CD4-positive, CD25-positive, alpha-beta regulatory T cell (primary cell): Measurements from ENCODE around the gene DCAF17. TPM values are rescaled to one million over a fixed set of nuclear protein-coding genes. Genes with fewer than 3 reads are reported as not detected.

Source experiments
- ATAC-seq, 2 donors: fragments of 150-1000 bp; cut with Tn5 transposase; one replicate each; pipeline ENCODE4 v1.10.0; 2021; ENCODE audit warnings: low read depth in 2 of 2, moderate number of reproducible peaks in 2 of 2, moderate library complexity in 1 of 2
- DNase-seq, 3 donors: peaks; one replicate each; pipeline versions ENCODE4 v3.0.0 to v3.0.0-alpha.2; 2012 to 2022; ENCODE audit warnings: mixed read lengths in 1 of 3
- H3K27ac ChIP-seq: one replicate; pipeline ENCODE4 v1.7.0; 2013; ENCODE audit warnings: mild to moderate bottlenecking, low read length; ENCODE audit not compliant: insufficient read depth, poor library complexity, severe bottlenecking
- H3K27me3 ChIP-seq: one replicate; pipeline ENCODE4 v1.7.0; 2013; ENCODE audit warnings: low read length; ENCODE audit not compliant: control insufficient read depth, insufficient read depth
- H3K36me3 ChIP-seq: one replicate; pipeline ENCODE4 v1.7.0; 2013; ENCODE audit warnings: mild to moderate bottlenecking, low read length, moderate library complexity; ENCODE audit not compliant: control insufficient read depth, insufficient read depth
- H3K4me1 ChIP-seq: 2 replicates; pipeline ENCODE4 v1.7.0; 2013; ENCODE audit warnings: mild to moderate bottlenecking, low read length; ENCODE audit not compliant: insufficient read depth, control insufficient read depth, poor library complexity, severe bottlenecking
- H3K4me3 ChIP-seq: one replicate; pipeline ENCODE4 v1.7.0; 2013; ENCODE audit warnings: low read depth, mild to moderate bottlenecking, low read length, moderate library complexity
- H3K9me3 ChIP-seq, 2 experiments: 1 replicate in 1 of 2; 2 replicates in 1 of 2; pipeline ENCODE4 v1.7.0; 2013; ENCODE audit warnings: low read length in 2 of 2, mild to moderate bottlenecking in 1 of 2, moderate library complexity in 1 of 2; ENCODE audit not compliant: control insufficient read depth in 2 of 2
- H3K27ac Mint-ChIP-seq, 3 donors: one replicate each; pipeline ENCODE4 v1.8.0; 2020 to 2022; ENCODE audit warnings: mild to moderate bottlenecking in 3 of 3, mixed read lengths in 3 of 3, moderate library complexity in 2 of 3
- H3K27me3 Mint-ChIP-seq: one replicate; pipeline ENCODE4 v1.8.0; 2022; ENCODE audit warnings: mild to moderate bottlenecking, mixed read lengths
- H3K36me3 Mint-ChIP-seq: one replicate; pipeline ENCODE4 v1.8.0; 2020; ENCODE audit warnings: mixed read lengths
- H3K4me1 Mint-ChIP-seq, 4 donors: one replicate each; pipeline ENCODE4 v1.8.0; 2020 to 2022; ENCODE audit warnings: mixed read lengths in 4 of 4, mild to moderate bottlenecking in 1 of 4
- H3K4me3 Mint-ChIP-seq, 4 donors: one replicate each; pipeline ENCODE4 v1.8.0; 2020 to 2022; ENCODE audit warnings: mild to moderate bottlenecking in 4 of 4, mixed read lengths in 4 of 4, moderate library complexity in 3 of 4
- H3K9me3 Mint-ChIP-seq, 7 donors: one replicate each; pipeline ENCODE4 v1.8.0; 2020 to 2022; ENCODE audit warnings: mixed read lengths in 7 of 7, mild to moderate bottlenecking in 3 of 7, moderate library complexity in 2 of 7
- polyA plus RNA-seq, 4 donors: library from polyadenylated mRNA; unstranded; fragments of 300-500 nt; fragmentation: Illumina TruSeq; gene quantifications; one replicate each; pipeline ENCODE4 v1.2.3, GENCODE V29; 2021
- total RNA-seq: library from RNA; stranded (reverse); gene quantifications from one replicate; pipeline ENCODE4 v1.2.3, GENCODE V29; 2022

Gene DCAF17
- total and polyA plus RNA-seq, 5 donors from 2014 or later, result 10.3 to 18.4 (median 12.7) TPM

GRCh38 chr2:171433763-171434012 is 338 bp upstream of the DCAF17 start, which contains the start of gene METTL8:
Gene METTL8, minus strand, starts transcription at chr2:171433990. Its CDS starts 41,805 bp downstream, at chr2:171392185.
- peaks cover 33 to 48% (median 35%) of the 10 kb centered on the region in 4 donors for H3K4me1 Mint-ChIP-seq
- ATAC-seq, result no peak
- H3K36me3 Mint-ChIP-seq, result peaks cover 25% of the 10 kb centered on the region
- H3K27me3 Mint-ChIP-seq, result no peaks in the 10 kb centered on the region
- Histone ChIP-seq H3K4me1 (peaks cover 25% of the 10 kb centered on the region), H3K4me3 (peak within 1 kb of the TSS; percentile 91), H3K36me3 (peaks cover 15% of the 10 kb centered on the region), H3K27me3 (no peaks in the 10 kb centered on the region), H3K27ac (peak within 1 kb of the TSS; percentile 96), H3K9me3 (no peaks in the 10 kb centered on the region)
- no peak for DNase-seq
- peak within 1 kb of the TSS; percentile 91 to 98 (median 95) for H3K27ac Mint-ChIP-seq
- no peaks in the 10 kb centered on the region for H3K9me3 Mint-ChIP-seq
- H3K4me3 Mint-ChIP-seq, result peak within 1 kb of the TSS; percentile 89 to 98 (median 90)

DNA sequence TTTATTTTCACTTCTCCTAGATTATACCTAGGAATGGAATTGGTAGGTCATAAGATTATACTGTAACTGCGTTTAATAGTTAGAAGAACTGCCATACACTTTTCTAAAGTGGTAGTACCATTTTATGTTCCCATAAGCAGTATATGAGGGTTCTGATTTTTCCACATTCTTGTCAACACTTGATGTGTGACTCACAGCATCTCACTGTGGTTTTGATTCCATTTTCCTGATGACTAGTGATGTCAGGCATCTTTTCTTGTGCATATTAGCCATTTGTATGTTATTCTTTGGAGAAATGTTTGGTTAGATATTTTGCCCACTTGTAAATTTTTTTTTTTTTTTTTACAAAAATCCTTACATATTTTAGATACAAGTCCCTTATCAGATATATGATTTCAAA is 2.3 kb downstream of the DCAF17 start:
- H3K9me3 Mint-ChIP-seq, result no peaks in the 10 kb centered on the region
- peak overlapping the region; percentile 13 for H3K4me3 ChIP-seq
- H3K4me1 Mint-ChIP-seq, result peaks cover 33 to 56% (median 42%) of the 10 kb centered on the region in 4 donors
- DNase-seq, result no peak
- ATAC-seq, result no peak
- H3K27ac ChIP-seq, result no peak overlapping the region
- peaks cover 25% of the 10 kb centered on the region for H3K4me1 ChIP-seq
- H3K27me3 Mint-ChIP-seq, result no peaks in the 10 kb centered on the region
- H3K4me3 Mint-ChIP-seq, result no peak overlapping the region
- H3K36me3 ChIP-seq, result peaks cover 33% of the 10 kb centered on the region
- H3K27ac Mint-ChIP-seq, result no peak overlapping the region
- H3K27me3 ChIP-seq, result no peaks in the 10 kb centered on the region
- H3K36me3 Mint-ChIP-seq, result peaks cover 44% of the 10 kb centered on the region
- H3K9me3 ChIP-seq, result no peaks in the 10 kb centered on the region

- no peak overlapping the region for H3K27ac Mint-ChIP-seq
- H3K4me3 Mint-ChIP-seq, result no peak overlapping the region
- no peaks in the 10 kb centered on the region for H3K9me3 ChIP-seq
- H3K4me3 ChIP-seq, result no peak overlapping the region
- H3K9me3 Mint-ChIP-seq, result no peaks in the 10 kb centered on the region
- H3K27ac ChIP-seq, result no peak overlapping the region
- no peaks in the 10 kb centered on the region for H3K27me3 Mint-ChIP-seq
- H3K4me1 Mint-ChIP-seq, result peaks cover 9 to 22% (median 16%) of the 10 kb centered on the region in 4 donors
- H3K4me1 ChIP-seq, result no peaks in the 10 kb centered on the region
- no peaks in the 10 kb centered on the region for H3K27me3 ChIP-seq
- peaks cover 70% of the 10 kb centered on the region for H3K36me3 ChIP-seq
- no peak for DNase-seq
- ATAC-seq, result no peak
- H3K36me3 Mint-ChIP-seq, result peaks cover 46% of the 10 kb centered on the region
These were observed 7.4 kb downstream of the DCAF17 start for GRCh38 chr2:171441470-171441869.

GRCh38 chr2:171447675-171448074 is 13.6 kb downstream of the DCAF17 start:
- Histone ChIP-seq H3K27me3 (no peaks in the 10 kb centered on the region), H3K4me1 (no peaks in the 10 kb centered on the region), H3K4me3 (no peak overlapping the region), H3K36me3 (peaks cover 73% of the 10 kb centered on the region), H3K27ac (no peak overlapping the region), H3K9me3 (no peaks in the 10 kb centered on the region)
- DNase-seq (peak in 1 of 3 donors; percentile 10), ATAC-seq (no peak)
- peaks cover 21% of the 10 kb centered on the region for H3K36me3 Mint-ChIP-seq
- H3K4me1 Mint-ChIP-seq, result peaks cover 2 to 6% (median 4%) of the 10 kb centered on the region in 4 donors
- no peaks in the 10 kb centered on the region for H3K27me3 Mint-ChIP-seq
- peak overlapping the region in 1 of 3 donors; percentile 48 for H3K27ac Mint-ChIP-seq
- no peak overlapping the region for H3K4me3 Mint-ChIP-seq
- H3K9me3 Mint-ChIP-seq, result no peaks in the 10 kb centered on the region

DNA sequence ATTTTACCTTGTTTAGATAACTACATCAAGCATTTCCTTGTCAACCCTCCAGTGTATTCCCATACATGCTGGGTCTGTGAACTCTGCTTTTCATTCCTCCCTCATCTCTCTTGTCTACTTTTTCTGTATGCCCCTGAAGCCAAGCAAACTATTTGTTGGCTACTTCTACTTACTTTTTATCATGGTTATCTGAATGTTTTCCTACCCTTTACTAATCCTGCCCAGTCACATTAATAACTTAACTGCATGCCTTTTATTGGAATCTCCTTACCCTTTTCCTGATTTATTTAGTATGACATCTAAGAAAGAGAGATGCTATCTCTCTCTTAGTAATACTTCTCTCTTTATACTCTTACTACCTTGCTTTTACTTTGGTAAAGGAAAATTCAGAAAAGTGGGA is 17.0 kb downstream of the DCAF17 start:
- ATAC-seq (no peak), DNase-seq (no peak)
- H3K4me3 ChIP-seq, result no peak overlapping the region
- H3K4me1 ChIP-seq, result no peaks in the 10 kb centered on the region
- H3K9me3 ChIP-seq, result no peaks in the 10 kb centered on the region
- no peaks in the 10 kb centered on the region for H3K27me3 ChIP-seq
- H3K27me3 Mint-ChIP-seq, result no peaks in the 10 kb centered on the region
- no peak overlapping the region for H3K27ac Mint-ChIP-seq
- no peak overlapping the region for H3K27ac ChIP-seq
- peaks cover 0 to 4% (median 2%) of the 10 kb centered on the region in 7 donors for H3K9me3 Mint-ChIP-seq
- H3K4me3 Mint-ChIP-seq, result peak overlapping the region in 1 of 4 donors; percentile 22
- peaks cover 37% of the 10 kb centered on the region for H3K36me3 Mint-ChIP-seq
- peaks cover 5 to 12% (median 10%) of the 10 kb centered on the region in 4 donors for H3K4me1 Mint-ChIP-seq
- H3K36me3 ChIP-seq, result peaks cover 57% of the 10 kb centered on the region

DNA sequence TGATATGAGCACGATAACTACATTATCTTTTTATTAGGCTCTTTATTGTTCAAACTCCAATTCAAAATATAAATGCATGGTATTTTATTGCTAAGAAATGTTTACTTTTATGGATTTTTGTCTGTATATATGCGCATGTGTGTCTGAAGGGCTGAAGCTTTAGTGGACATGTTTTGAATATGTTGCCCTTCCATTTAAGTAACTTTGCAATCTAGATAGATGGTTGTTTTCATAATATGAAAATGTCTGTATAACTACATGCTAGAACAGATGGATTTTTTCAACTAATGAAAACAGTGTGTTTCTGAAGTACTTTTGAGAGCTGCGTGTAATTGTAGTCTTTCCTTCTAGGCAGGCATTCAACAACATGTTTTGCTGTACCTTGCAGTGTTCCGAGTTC is 18.7 kb downstream of the DCAF17 start:
- Mint-ChIP-seq H3K9me3 (peaks cover 0 to 4% (median 2%) of the 10 kb centered on the region in 7 donors), H3K36me3 (peaks cover 43% of the 10 kb centered on the region), H3K4me1 (peaks cover 5 to 13% (median 12%) of the 10 kb centered on the region in 4 donors), H3K27ac (no peak overlapping the region), H3K27me3 (no peaks in the 10 kb centered on the region), H3K4me3 (no peak overlapping the region)
- Histone ChIP-seq H3K4me1 (no peaks in the 10 kb centered on the region), H3K36me3 (peaks cover 64% of the 10 kb centered on the region), H3K27me3 (no peaks in the 10 kb centered on the region), H3K9me3 (no peaks in the 10 kb centered on the region), H3K4me3 (no peak overlapping the region), H3K27ac (no peak overlapping the region)
- ATAC-seq, result no peak
- DNase-seq, result no peak

- Histone ChIP-seq H3K27me3 (no peaks in the 10 kb centered on the region), H3K36me3 (peaks cover 45% of the 10 kb centered on the region), H3K9me3 (no peaks in the 10 kb centered on the region), H3K27ac (no peak overlapping the region), H3K4me1 (no peaks in the 10 kb centered on the region), H3K4me3 (no peak overlapping the region)
- H3K36me3 Mint-ChIP-seq, result peaks cover 48% of the 10 kb centered on the region
- no peak overlapping the region for H3K4me3 Mint-ChIP-seq
- peaks cover 0 to 12% (median 6%) of the 10 kb centered on the region in 4 donors for H3K4me1 Mint-ChIP-seq
- DNase-seq (no peak), ATAC-seq (no peak)
- peaks cover 0 to 5% (median 2%) of the 10 kb centered on the region in 7 donors for H3K9me3 Mint-ChIP-seq
- no peaks in the 10 kb centered on the region for H3K27me3 Mint-ChIP-seq
- no peak overlapping the region for H3K27ac Mint-ChIP-seq
These were observed 25.5 kb downstream of the DCAF17 start for GRCh38 chr2:171459498-171459897.

DNA sequence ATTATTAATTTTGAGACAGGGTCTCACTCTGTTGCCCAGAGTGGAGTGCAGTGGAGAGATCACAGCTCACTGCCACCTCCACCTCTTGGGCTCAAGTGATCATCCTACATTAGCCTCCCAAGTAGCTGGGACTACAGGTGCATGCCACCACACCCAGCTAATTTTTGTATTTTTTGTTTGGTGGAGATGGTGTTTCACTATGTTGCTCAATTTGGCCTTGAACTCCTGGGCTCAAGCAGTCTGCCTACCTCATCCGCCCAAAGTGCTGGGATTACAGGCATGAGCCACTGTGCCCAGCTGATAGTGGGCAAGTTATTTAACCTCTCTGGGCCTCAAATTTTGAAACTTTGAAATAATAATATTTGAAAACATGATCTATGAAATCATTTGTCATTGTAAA is 26.5 kb downstream of the DCAF17 start:
- H3K4me1 ChIP-seq, result no peaks in the 10 kb centered on the region
- DNase-seq (no peak), ATAC-seq (no peak)
- Mint-ChIP-seq H3K27me3 (no peaks in the 10 kb centered on the region), H3K27ac (no peak overlapping the region), H3K4me1 (peaks cover 0 to 9% (median 4%) of the 10 kb centered on the region in 4 donors), H3K36me3 (peaks cover 42% of the 10 kb centered on the region), H3K4me3 (no peak overlapping the region), H3K9me3 (peaks cover 0 to 2% (median 0%) of the 10 kb centered on the region in 7 donors)
- H3K4me3 ChIP-seq, result no peak overlapping the region
- no peaks in the 10 kb centered on the region for H3K9me3 ChIP-seq
- H3K27ac ChIP-seq, result no peak overlapping the region
- H3K27me3 ChIP-seq, result no peaks in the 10 kb centered on the region
- peaks cover 38% of the 10 kb centered on the region for H3K36me3 ChIP-seq
